Thyroid gland (tissue), 4 donors: ENCODE results near the gene ECEL1.
"Not testable (repeated sequence)": the region's sequence is repeated elsewhere in the genome, so short reads cannot be mapped to it uniquely, and the experiment has no call there.

Experiments used
- POLR2A ChIP-seq, 2 donors: fragments of 450-650 bp; IDR thresholded peaks; one replicate each; pipeline ENCODE4 v1.6.1; 2017; ENCODE audit warnings: antibody characterized with exemption in 2 of 2, mild to moderate bottlenecking in 2 of 2, moderate library complexity in 1 of 2
- TF ChIP-seq, protein P1 (sequence below), 6 experiments: fragments of 200-600 bp in 3 of 6; fragments of 450-650 bp in 3 of 6; sonication (generic) in 3 of 6; IDR thresholded peaks; one replicate each; pipeline ENCODE4 v1.5.1; 2016 to 2019; ENCODE audit warnings: antibody characterized with exemption in 6 of 6, mild to moderate bottlenecking in 2 of 6, inconsistent platforms in 1 of 6, moderate library complexity in 1 of 6

DNA sequence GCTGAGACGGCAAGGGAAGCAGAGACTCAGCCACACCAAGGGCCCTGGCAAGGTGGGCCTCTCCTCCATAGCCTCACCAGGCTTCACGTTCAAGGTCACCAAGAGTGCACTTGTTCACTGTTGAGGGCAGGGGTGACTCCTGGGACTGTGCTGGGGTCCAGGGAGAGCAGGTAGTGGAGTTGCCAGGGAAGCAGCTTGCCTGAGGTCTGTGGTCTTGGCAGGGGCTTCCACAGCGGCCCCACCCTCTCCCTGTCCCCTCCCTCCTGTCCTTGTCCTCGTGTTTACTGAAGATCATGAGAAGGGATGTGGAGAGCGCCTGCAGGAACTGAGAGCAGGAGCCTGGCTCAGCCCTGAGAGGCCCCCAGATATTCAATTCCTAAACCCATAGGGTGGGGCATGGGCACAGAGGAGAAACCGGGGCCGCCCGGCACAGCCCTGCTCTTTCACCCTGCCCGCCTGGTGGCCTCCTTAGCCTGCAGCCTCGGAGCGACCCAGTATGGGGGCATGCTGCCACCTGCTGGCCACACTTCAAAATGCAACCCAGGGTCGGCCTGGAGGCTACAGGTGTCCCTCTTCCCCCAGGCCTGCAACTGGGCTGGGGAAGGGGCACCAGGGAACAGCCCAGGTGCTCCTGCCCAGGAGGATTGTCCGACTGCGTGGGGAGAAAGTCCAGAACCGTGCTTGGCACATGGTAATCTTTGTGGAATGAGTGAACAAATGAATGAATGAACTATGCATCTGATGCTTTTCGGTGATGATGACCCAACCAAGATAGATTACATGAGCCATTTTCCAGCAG lies 47.2 kb downstream of the ECEL1 start:
- TF ChIP-seq, protein P1, sequence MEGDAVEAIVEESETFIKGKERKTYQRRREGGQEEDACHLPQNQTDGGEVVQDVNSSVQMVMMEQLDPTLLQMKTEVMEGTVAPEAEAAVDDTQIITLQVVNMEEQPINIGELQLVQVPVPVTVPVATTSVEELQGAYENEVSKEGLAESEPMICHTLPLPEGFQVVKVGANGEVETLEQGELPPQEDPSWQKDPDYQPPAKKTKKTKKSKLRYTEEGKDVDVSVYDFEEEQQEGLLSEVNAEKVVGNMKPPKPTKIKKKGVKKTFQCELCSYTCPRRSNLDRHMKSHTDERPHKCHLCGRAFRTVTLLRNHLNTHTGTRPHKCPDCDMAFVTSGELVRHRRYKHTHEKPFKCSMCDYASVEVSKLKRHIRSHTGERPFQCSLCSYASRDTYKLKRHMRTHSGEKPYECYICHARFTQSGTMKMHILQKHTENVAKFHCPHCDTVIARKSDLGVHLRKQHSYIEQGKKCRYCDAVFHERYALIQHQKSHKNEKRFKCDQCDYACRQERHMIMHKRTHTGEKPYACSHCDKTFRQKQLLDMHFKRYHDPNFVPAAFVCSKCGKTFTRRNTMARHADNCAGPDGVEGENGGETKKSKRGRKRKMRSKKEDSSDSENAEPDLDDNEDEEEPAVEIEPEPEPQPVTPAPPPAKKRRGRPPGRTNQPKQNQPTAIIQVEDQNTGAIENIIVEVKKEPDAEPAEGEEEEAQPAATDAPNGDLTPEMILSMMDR (IDR thresholded peaks at IDR 0.05) = peak; percentile 68 to 97 (median 92)
- TF ChIP-seq POLR2A (IDR thresholded peaks at IDR 0.05) = not testable (repeated sequence)
